HG02759 (cell line): ENCODE results near the gene PSMB2.
"Not testable (repeated sequence)": the region's sequence is repeated elsewhere in the genome, so short reads cannot be mapped to it uniquely, and the experiment has no call there.

Experiments used
- ATAC-seq: cut with Tn5 transposase; IDR thresholded peaks from one replicate; pipeline ENCODE4 v1.9.1; 2021; ENCODE audit warnings: mild to moderate bottlenecking, moderate library complexity; ENCODE audit not compliant: unreplicated experiment

PSMB2 gene

GRCh38 chr1:35594005-35594760, 47.1 kb downstream of the PSMB2 start:
- no peak for ATAC-seq

GRCh38 chr1:35592991-35593769, 48.1 kb downstream of the PSMB2 start:
- no peak for ATAC-seq

- no peak for ATAC-seq
Observed at GRCh38 chr1:35591211-35591610, 50.1 kb downstream of the PSMB2 start.

- ATAC-seq, result no peak
Observed at GRCh38 chr1:35590476-35591040, 50.8 kb downstream of the PSMB2 start.

GRCh38 chr1:35589516-35590427, 51.6 kb downstream of the PSMB2 start:
- ATAC-seq, result no peak

- ATAC-seq, result no peak
Observed at GRCh38 chr1:35588197-35588910, 53.0 kb downstream of the PSMB2 start.

- no peak for ATAC-seq
Observed at GRCh38 chr1:35587736-35588135, 53.6 kb downstream of the PSMB2 start.

- no peak for ATAC-seq
Observed at GRCh38 chr1:35586808-35587207, 54.5 kb downstream of the PSMB2 start.

- ATAC-seq, result not testable (repeated sequence)
Observed at GRCh38 chr1:35585805-35586204, 55.5 kb downstream of the PSMB2 start.

GRCh38 chr1:35585281-35585680, 56.0 kb downstream of the PSMB2 start:
- ATAC-seq, result no peak

GRCh38 chr1:35581621-35582020, 59.7 kb downstream of the PSMB2 start:
- ATAC-seq, result not testable (repeated sequence)

- no peak for ATAC-seq
Observed at GRCh38 chr1:35580949-35581388, 60.4 kb downstream of the PSMB2 start.

- ATAC-seq, result no peak
Observed at GRCh38 chr1:35577071-35577998, 64.0 kb downstream of the PSMB2 start.

- not testable (repeated sequence) for ATAC-seq
Observed at GRCh38 chr1:35576766-35577070, 64.6 kb downstream of the PSMB2 start.

GRCh38 chr1:35576061-35576765, 65.1 kb downstream of the PSMB2 start:
- ATAC-seq, result no peak

- ATAC-seq, result no peak
Observed at GRCh38 chr1:35575416-35575958, 65.8 kb downstream of the PSMB2 start.

- no peak for ATAC-seq
Observed at GRCh38 chr1:35574655-35575415, 66.5 kb downstream of the PSMB2 start.
